22Rv1 (cell line): ENCODE results near the gene EFEMP1.

ENCODE experiments used
- CTCF ChIP-seq: fragments of 450-650 bp; IDR thresholded peaks from 2 replicates; pipeline ENCODE4 v1.5.1; 2017; ENCODE audit warnings: mild to moderate bottlenecking
- ZFX ChIP-seq: fragments of 450-650 bp; IDR thresholded peaks from 2 replicates; pipeline ENCODE4 v1.6.1; 2017; ENCODE audit warnings: antibody characterized with exemption, borderline replicate concordance

DNA sequence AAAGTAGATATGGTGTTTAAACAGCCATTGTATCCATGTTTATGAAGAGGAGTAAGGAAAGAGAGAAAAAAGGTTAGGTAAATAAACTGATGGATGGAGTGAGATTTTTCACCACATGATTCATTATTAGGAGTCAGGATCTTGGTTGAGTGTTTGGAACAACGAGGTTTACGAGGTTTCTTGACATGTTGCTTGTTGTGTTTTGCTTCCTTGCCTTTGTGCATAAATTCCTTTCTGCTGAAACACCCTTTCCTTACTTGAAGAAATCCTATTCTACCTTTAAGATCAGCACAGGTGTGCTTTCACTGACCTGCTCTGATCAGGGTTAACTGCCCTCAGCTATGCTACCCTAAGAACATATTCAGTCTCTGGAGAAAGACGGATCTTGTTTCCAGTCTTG is 66.6 kb downstream of the EFEMP1 start:
- TF ChIP-seq CTCF: no peak
- TF ChIP-seq ZFX: no peak
